Neural progenitor cell (in vitro differentiated cells): Measurements from ENCODE around the gene ADRA2B.
"Not testable (repeated sequence)": the region's sequence is repeated elsewhere in the genome, so short reads cannot be mapped to it uniquely, and the experiment has no call there.

Experiments
- CTCF ChIP-seq: fragments of 200-600 bp; sonication (generic); IDR thresholded peaks from 2 replicates; pipeline ENCODE4 v1.5.1; 2017; ENCODE audit warnings: antibody characterized with exemption, mild to moderate bottlenecking
- EZH2 ChIP-seq: fragments of 200-600 bp; sonication (generic); IDR thresholded peaks from 2 replicates; pipeline ENCODE4 v1.6.1; 2017; ENCODE audit warnings: antibody characterized with exemption, mild to moderate bottlenecking, moderate library complexity
- EZH2phosphoT487 ChIP-seq: fragments of 200-600 bp; sonication (generic); IDR thresholded peaks from 2 replicates; pipeline ENCODE4 v1.6.1; 2017; ENCODE audit warnings: antibody characterized with exemption

- TF ChIP-seq CTCF: peak; percentile 18
- TF ChIP-seq EZH2phosphoT487, EZH2: not testable (repeated sequence)
Observed at GRCh38 chr2:96063116-96063899, 53.1 kb downstream of the ADRA2B start.
